H1 (cell line): ENCODE measurements around the gene BCL2L13. TPM values are rescaled to one million over a fixed set of nuclear protein-coding genes. Genes with fewer than 3 reads are reported as not detected.

Experiments
- CTCF ChIA-PET: fragments of 300-600 bp; sonication (Branson Sonifier 250); formaldehyde crosslinking; loops from one replicate; lab custom pipeline; 2021; ENCODE audit not compliant: partially characterized antibody; lab: Charles Lee
- POLR2A ChIA-PET: fragments of 300-600 bp; sonication (Branson Sonifier 250); formaldehyde crosslinking; loops from one replicate; lab custom pipeline; 2021; ENCODE audit warnings: inconsistent platforms; ENCODE audit not compliant: partially characterized antibody; lab: Charles Lee
- DNase-seq, 2 experiments: peaks; one replicate each; pipeline versions ENCODE4 v3.0.0 to v3.0.0-alpha.2; 2010 to 2022; ENCODE audit warnings: low spot score in 2 of 2, low read depth in 1 of 2, mixed read lengths in 1 of 2
- FAIRE-seq: peaks from 2 replicates; lab custom pipeline; 2011; peaks lifted over from hg19 to GRCh38; lab: Jason Lieb, UNC
- H2AFZ ChIP-seq: 2 replicates; pipeline ENCODE4 v1.8.1; 2012; ENCODE audit warnings: low read length, inconsistent platforms
- H2AK5ac ChIP-seq: 2 replicates; pipeline ENCODE4 v1.6.1; 2013; ENCODE audit warnings: low read depth, low read length
- H2BK120ac ChIP-seq: replicated peaks from 2 replicates; pipeline ENCODE3; 2013; ENCODE audit warnings: low read depth, low read length, inconsistent platforms
- H2BK12ac ChIP-seq: 2 replicates; pipeline ENCODE4 v1.6.1; 2013; ENCODE audit warnings: low read depth, low read length
- H2BK15ac ChIP-seq: 2 replicates; pipeline ENCODE4 v1.6.1; 2013; ENCODE audit warnings: low read length
- H2BK20ac ChIP-seq: 2 replicates; pipeline ENCODE4 v1.6.1; 2013; ENCODE audit warnings: low read length
- H2BK5ac ChIP-seq: 2 replicates; pipeline ENCODE4 v1.6.1; 2013; ENCODE audit warnings: low read depth, low read length
- H3K14ac ChIP-seq: 2 replicates; pipeline ENCODE4 v1.6.1; 2013; ENCODE audit warnings: inconsistent platforms; ENCODE audit not compliant: insufficient read length
- H3K18ac ChIP-seq: 2 replicates; pipeline ENCODE4 v1.6.1; 2013; ENCODE audit warnings: low read length; ENCODE audit errors: extremely low read depth
- H3K23ac ChIP-seq: 2 replicates; pipeline ENCODE4 v1.6.1; 2013; ENCODE audit warnings: inconsistent platforms; ENCODE audit not compliant: insufficient read length
- H3K23me2 ChIP-seq: 2 replicates; pipeline ENCODE4 v1.6.1; 2013; ENCODE audit warnings: low read depth, low read length
- H3K27ac ChIP-seq: 2 replicates; pipeline ENCODE4 v1.6.1; 2011; ENCODE audit warnings: low read depth, low read length, inconsistent platforms
- H3K27me3 ChIP-seq, 4 experiments: replicated peaks in 1 of 4; 1 replicate in 1 of 4; 2 replicates in 3 of 4; pipeline versions ENCODE4 v1.6.1 to v1.8.1; 2011 to 2013; ENCODE audit warnings: low read length in 3 of 4, mild to moderate bottlenecking in 3 of 4, inconsistent platforms in 2 of 4, mixed read lengths in 2 of 4, moderate library complexity in 1 of 4; ENCODE audit not compliant: control insufficient read depth in 3 of 4, insufficient read depth in 3 of 4; ENCODE audit errors: extremely low read depth in 1 of 4
- H3K36me3 ChIP-seq, 4 experiments: 2 replicates each; pipeline versions ENCODE4 v1.6.1 to v1.8.1; 2011 to 2013; ENCODE audit warnings: mild to moderate bottlenecking in 4 of 4, low read length in 3 of 4, moderate library complexity in 2 of 4, control low read depth in 1 of 4, inconsistent platforms in 1 of 4; ENCODE audit not compliant: insufficient read depth in 4 of 4, control insufficient read depth in 2 of 4
- H3K4ac ChIP-seq: replicated peaks from 2 replicates; pipeline ENCODE3; 2013; ENCODE audit warnings: low read length, low read depth, mixed read lengths, inconsistent platforms; ENCODE audit not compliant: insufficient read length
- H3K4me1 ChIP-seq, 4 experiments: replicated peaks in 1 of 4; 1 replicate in 1 of 4; 2 replicates in 3 of 4; pipeline versions ENCODE4 v1.6.1 to v1.8.1; 2011 to 2013; ENCODE audit warnings: low read length in 3 of 4, inconsistent platforms in 2 of 4, mixed read lengths in 1 of 4; ENCODE audit not compliant: insufficient read depth in 4 of 4, control insufficient read depth in 3 of 4
- H3K4me2 ChIP-seq, 2 experiments: 2 replicates each; pipeline versions ENCODE4 v1.6.1 to v1.8.1; 2011 to 2013; ENCODE audit warnings: low read depth in 2 of 2, low read length in 2 of 2, control low read depth in 1 of 2, inconsistent platforms in 1 of 2, mild to moderate bottlenecking in 1 of 2; ENCODE audit not compliant: insufficient read depth in 1 of 2
- H3K4me3 ChIP-seq, 4 experiments: fragments of 200-600, 300-600 bp in 1 of 4; sonication (generic), shearing (Covaris generic), sonication (Bioruptor Twin) in 1 of 4; 2 replicates each; pipeline versions ENCODE4 v1.5.1 to v1.8.1; 2011 to 2016; ENCODE audit warnings: low read length in 4 of 4, low read depth in 3 of 4, control low read depth in 2 of 4, inconsistent platforms in 2 of 4, mild to moderate bottlenecking in 2 of 4, mixed read lengths in 1 of 4, moderate library complexity in 1 of 4; ENCODE audit not compliant: insufficient read depth in 2 of 4; ENCODE audit errors: extremely low read depth in 1 of 4
- H3K56ac ChIP-seq: replicated peaks from 2 replicates; pipeline ENCODE3; 2013; ENCODE audit warnings: low read depth, mild to moderate bottlenecking, mixed read lengths, low read length, inconsistent platforms; ENCODE audit not compliant: insufficient read length
- H3K79me1 ChIP-seq: 2 replicates; pipeline ENCODE4 v1.6.1; 2013; ENCODE audit warnings: low read depth, low read length, control low read depth
- H3K79me2 ChIP-seq, 2 experiments: 2 replicates each; pipeline versions ENCODE4 v1.6.1 to v1.8.1; 2012 to 2013; ENCODE audit warnings: low read length in 2 of 2, mild to moderate bottlenecking in 2 of 2, inconsistent platforms in 1 of 2; ENCODE audit not compliant: insufficient read depth in 2 of 2, control insufficient read depth in 1 of 2
- H3K9ac ChIP-seq, 4 experiments: replicated peaks in 1 of 4; 1 replicate in 1 of 4; 2 replicates in 3 of 4; pipeline versions ENCODE4 v1.6.1 to v1.8.1; 2011 to 2013; ENCODE audit warnings: low read depth in 3 of 4, low read length in 3 of 4, control low read depth in 2 of 4, mild to moderate bottlenecking in 2 of 4, moderate library complexity in 2 of 4, inconsistent platforms in 1 of 4; ENCODE audit errors: extremely low read depth in 1 of 4
- H3K9me3 ChIP-seq, 2 experiments: 2 replicates each; pipeline versions ENCODE4 v1.6.1 to v1.8.1; 2012 to 2013; ENCODE audit warnings: mild to moderate bottlenecking in 2 of 2, moderate library complexity in 2 of 2, control low read depth in 1 of 2, inconsistent platforms in 1 of 2, low read depth in 1 of 2, low read length in 1 of 2, mixed read lengths in 1 of 2; ENCODE audit not compliant: insufficient read depth in 2 of 2
- H4K20me1 ChIP-seq, 2 experiments: replicated peaks in 1 of 2; 2 replicates each; pipeline versions ENCODE3 to v1.8.1; 2011 to 2013; ENCODE audit warnings: inconsistent platforms in 2 of 2, low read length in 2 of 2, mild to moderate bottlenecking in 1 of 2; ENCODE audit not compliant: insufficient read depth in 2 of 2, control insufficient read depth in 1 of 2
- H4K5ac ChIP-seq: 2 replicates; pipeline ENCODE4 v1.6.1; 2013; ENCODE audit warnings: low read length, low read depth, mixed read lengths, inconsistent platforms; ENCODE audit not compliant: insufficient read length
- H4K8ac ChIP-seq: 2 replicates; pipeline ENCODE4 v1.8.0; 2013; ENCODE audit warnings: mild to moderate bottlenecking, moderate library complexity, low read length, inconsistent platforms; ENCODE audit not compliant: insufficient read depth; ENCODE audit errors: extremely low read depth
- H4K91ac ChIP-seq: replicated peaks from 2 replicates; pipeline ENCODE3; 2013; ENCODE audit warnings: low read length, mixed read lengths, inconsistent platforms; ENCODE audit not compliant: insufficient read length
- CBX5 ChIP-seq: fragments of 300-800, 300-1000 bp; sonication (generic); IDR thresholded peaks from 2 replicates; pipeline ENCODE4 v1.7.1; 2016; ENCODE audit warnings: antibody characterized with exemption, low read length, low read depth
- HDAC6 ChIP-seq: IDR thresholded peaks from one replicate; pipeline ENCODE4 v1.7.1; 2012; ENCODE audit warnings: low read depth, mild to moderate bottlenecking, inconsistent platforms, low read length, moderate library complexity
- KDM1A ChIP-seq: fragments of 200-600, 300-600 bp; sonication (generic); IDR thresholded peaks from 2 replicates; pipeline ENCODE4 v1.7.1; 2016; ENCODE audit warnings: mild to moderate bottlenecking, low read length, borderline replicate concordance
- MAFK ChIP-seq: IDR thresholded peaks from 2 replicates; pipeline ENCODE4 v1.6.1; 2012; ENCODE audit warnings: low read depth, mild to moderate bottlenecking, improper control_type of control experiment, low read length
- WGBS, 2 experiments: shearing (Covaris generic) in 1 of 2; methylation state at CpG; one replicate each; pipeline versions ENCODE4 v1.1.6 to v1.1.7; 2013 to 2015; ENCODE audit warnings: low lambda C conversion rate in 2 of 2, mixed read lengths in 2 of 2, inconsistent platforms in 1 of 2, low coverage in 1 of 2, missing lambda C conversion rate in 1 of 2; ENCODE audit not compliant: insufficient replicate concordance in 2 of 2, insufficient coverage in 1 of 2, insufficient read length in 1 of 2; ENCODE audit errors: extremely low coverage in 1 of 2, missing lambda C conversion rate in 1 of 2; 5-methylcytosine and 5-hydroxymethylcytosine counted together
- polyA plus RNA-seq, 7 experiments: library from polyadenylated mRNA; depleted of rRNA in 3 of 7; stranded (reverse) in 5 of 7; unstranded in 2 of 7; fragments of >200 nt in 5 of 7; fragments of 200-250 nt in 2 of 7; gene quantifications; 1 replicate in 5 of 7; 2 replicates in 1 of 7; 4 replicates in 1 of 7; pipeline versions ENCODE4 v1.2.1 to v1.2.3, GENCODE V29; 2011 to 2013; ENCODE audit warnings: missing spikeins in 2 of 7, mixed read lengths in 2 of 7
- total RNA-seq: library from RNA; stranded (reverse); fragmentation: NEBNext Ultra II Directional; extraction: Animal tissue kit (Norgen Biotek cat#: 25700); gene quantifications from 2 replicates; pipeline ENCODE4 v1.2.1, GENCODE V29; 2021
- TF ChIP-seq, protein P1 (sequence below): IDR thresholded peaks from 2 replicates; pipeline ENCODE4 v1.6.1; 2012; ENCODE audit warnings: inconsistent platforms

The BCL2L13 gene
- total and polyA plus RNA-seq, 2 of the 8 experiments (the other 6 are each of a cell fraction or from before 2014, with no cell fraction given), result 20.7 to 35.0 TPM

DNA sequence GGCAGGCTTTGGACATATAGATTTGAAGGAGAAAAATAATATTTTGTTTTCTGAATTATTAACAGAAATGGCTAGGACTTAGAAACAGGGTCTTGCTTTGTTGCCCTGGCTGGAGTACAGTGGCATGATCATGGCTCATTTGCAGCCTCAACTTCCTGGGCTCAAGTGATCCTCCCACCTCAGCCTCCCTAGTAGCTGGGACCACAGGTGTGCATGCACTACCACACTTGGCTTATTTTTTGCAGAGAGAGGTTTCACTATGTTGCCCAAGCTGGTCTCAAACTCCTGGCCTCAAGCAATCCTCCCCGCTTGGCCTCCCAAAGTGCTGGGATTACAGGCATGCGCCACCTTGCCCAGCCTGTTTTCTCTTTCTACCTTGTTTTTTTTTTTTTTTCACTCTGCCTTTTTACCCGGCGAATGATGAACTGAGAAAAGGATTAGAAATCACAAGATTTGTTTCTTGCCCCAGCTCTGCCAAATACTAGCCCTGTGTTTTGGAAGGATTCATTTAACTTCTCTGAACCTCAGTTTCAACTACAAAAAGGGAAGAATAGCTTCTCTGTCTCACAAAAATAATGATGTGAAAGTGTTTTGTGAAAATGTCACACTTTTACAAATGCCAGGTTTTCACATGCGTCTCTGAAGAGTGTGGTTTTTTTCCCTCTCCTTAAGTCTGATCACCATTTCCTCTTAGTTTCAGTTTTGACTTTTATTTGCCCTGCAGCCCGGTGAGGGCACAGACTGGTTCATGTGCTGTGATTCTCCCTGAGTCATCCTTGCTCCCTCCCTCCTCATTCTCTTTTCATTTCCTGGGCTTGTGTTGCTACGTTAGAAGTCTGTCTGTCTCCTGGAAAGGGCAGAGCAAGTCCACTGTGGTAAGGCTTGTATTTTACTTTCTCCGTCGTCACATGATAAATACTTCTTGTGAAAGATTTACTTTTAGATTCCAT is 67.7 kb downstream of the BCL2L13 start:
- no peak overlapping the region for H2BK5ac ChIP-seq
- H3K14ac ChIP-seq, result no peak overlapping the region
- no peaks in the 10 kb centered on the region for H3K79me2 ChIP-seq
- H3K36me3 ChIP-seq, result peaks cover 0 to 2% (median 0%) of the 10 kb centered on the region in 4 experiments; a peak in 1 of 8 replicates
- no peak overlapping the region for H4K91ac ChIP-seq
- POLR2A ChIA-PET, result interaction anchor here (0.7 to 1.2 kb wide), 3 partner anchors 9 to 67 kb away, joined by 3 read pairs; no protein-coding TSS in a partner anchor
- H4K5ac ChIP-seq, result no peak overlapping the region
- no peak overlapping the region for H3K4me3 ChIP-seq
- no peak overlapping the region for H2AFZ ChIP-seq
- no peak overlapping the region for H3K9ac ChIP-seq
- TF ChIP-seq, protein P1, sequence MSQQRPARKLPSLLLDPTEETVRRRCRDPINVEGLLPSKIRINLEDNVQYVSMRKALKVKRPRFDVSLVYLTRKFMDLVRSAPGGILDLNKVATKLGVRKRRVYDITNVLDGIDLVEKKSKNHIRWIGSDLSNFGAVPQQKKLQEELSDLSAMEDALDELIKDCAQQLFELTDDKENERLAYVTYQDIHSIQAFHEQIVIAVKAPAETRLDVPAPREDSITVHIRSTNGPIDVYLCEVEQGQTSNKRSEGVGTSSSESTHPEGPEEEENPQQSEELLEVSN, result no peak
- no peak for TF ChIP-seq CBX5
- TF ChIP-seq HDAC6, result no peak
- TF ChIP-seq KDM1A, result 0 out of 2 replicates have a peak, but pooled peaks have one; percentile 30
- peak; percentile 62; the same call in 1 of the 2 replicates for TF ChIP-seq MAFK
- TF ChIP-seq, all 59 proteins: peak for 2
- Histone ChIP-seq H3K4ac (no peak overlapping the region), H3K79me1 (no peaks in the 10 kb centered on the region), H3K18ac (no peak overlapping the region), H3K9me3 (no peaks in the 10 kb centered on the region), H4K20me1 (no peaks in the 10 kb centered on the region), H2BK20ac (no peak overlapping the region), H3K23me2 (no peaks in the 10 kb centered on the region; the same call in 1 of the 2 replicates), H2BK12ac (no peak overlapping the region), H3K27me3 (no peaks in the 10 kb centered on the region), H2BK15ac (no peak overlapping the region), H2BK120ac (no peak overlapping the region), H3K23ac (no peak overlapping the region), H3K4me2 (no peak overlapping the region), H3K27ac (no peak overlapping the region), H3K4me1 (no peaks in the 10 kb centered on the region), H2AK5ac (no peak overlapping the region), H4K8ac (no peak overlapping the region), H3K56ac (no peak overlapping the region)
- 76% methylated on average over 9 of the region's 9 CpGs; no CpG with 5 or more reads in 1 of the 2 experiments for WGBS, 2 experiments
- CTCF ChIA-PET, result interaction anchor here (1.3 kb wide), 1 partner anchor 37 kb away, joined by 3 read pairs; no protein-coding TSS in a partner anchor
- DNase-seq (no peak), FAIRE-seq (no peak)
